Astrocyte (in vitro differentiated cells and primary cell): Measurements from ENCODE around the gene TBRG4.

Experiments used
- EZH2 ChIP-seq: IDR thresholded peaks from 2 replicates; pipeline ENCODE4 v1.6.1; 2012; ENCODE audit warnings: mild to moderate bottlenecking, low read length, inconsistent platforms; ENCODE audit not compliant: insufficient read depth
- TF ChIP-seq, protein P1 (sequence below): IDR thresholded peaks from 2 replicates; pipeline ENCODE4 v1.5.1; 2011; ENCODE audit warnings: low read depth, mild to moderate bottlenecking, inconsistent platforms, low read length, moderate library complexity; ENCODE audit not compliant: insufficient read depth

DNA sequence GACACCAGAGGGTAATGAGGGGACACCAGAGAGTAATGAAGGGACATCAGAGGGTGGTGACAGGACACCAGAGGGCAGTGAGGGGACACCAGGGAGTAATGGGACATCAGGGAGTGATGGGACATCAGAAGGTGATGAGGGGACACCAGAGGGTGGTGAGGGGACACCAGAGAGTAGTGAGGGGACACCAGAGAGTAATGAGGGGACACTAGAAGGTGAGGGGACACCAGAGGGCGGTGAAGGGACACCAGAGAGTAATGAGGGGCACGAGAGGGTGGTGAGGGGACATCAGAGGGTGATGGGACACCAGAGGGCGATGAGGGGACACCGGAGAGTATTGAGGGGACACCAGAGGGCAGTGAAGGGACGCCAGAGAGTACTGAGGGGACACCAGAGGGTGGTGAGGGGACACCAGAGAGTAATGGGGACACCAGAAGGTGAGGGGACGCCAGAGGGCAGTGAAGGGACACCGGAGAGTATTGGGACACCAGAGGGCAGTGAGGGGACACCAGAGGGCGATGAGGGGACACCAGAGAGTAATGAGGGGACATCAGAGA is 33.3 kb downstream of the TBRG4 start:
- no peak for TF ChIP-seq EZH2
- TF ChIP-seq, protein P1, sequence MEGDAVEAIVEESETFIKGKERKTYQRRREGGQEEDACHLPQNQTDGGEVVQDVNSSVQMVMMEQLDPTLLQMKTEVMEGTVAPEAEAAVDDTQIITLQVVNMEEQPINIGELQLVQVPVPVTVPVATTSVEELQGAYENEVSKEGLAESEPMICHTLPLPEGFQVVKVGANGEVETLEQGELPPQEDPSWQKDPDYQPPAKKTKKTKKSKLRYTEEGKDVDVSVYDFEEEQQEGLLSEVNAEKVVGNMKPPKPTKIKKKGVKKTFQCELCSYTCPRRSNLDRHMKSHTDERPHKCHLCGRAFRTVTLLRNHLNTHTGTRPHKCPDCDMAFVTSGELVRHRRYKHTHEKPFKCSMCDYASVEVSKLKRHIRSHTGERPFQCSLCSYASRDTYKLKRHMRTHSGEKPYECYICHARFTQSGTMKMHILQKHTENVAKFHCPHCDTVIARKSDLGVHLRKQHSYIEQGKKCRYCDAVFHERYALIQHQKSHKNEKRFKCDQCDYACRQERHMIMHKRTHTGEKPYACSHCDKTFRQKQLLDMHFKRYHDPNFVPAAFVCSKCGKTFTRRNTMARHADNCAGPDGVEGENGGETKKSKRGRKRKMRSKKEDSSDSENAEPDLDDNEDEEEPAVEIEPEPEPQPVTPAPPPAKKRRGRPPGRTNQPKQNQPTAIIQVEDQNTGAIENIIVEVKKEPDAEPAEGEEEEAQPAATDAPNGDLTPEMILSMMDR, result no peak
